Fibroblast of lung (primary cell): ENCODE data around the gene PHF21A. TPM values are rescaled to one million over a fixed set of nuclear protein-coding genes. Genes with fewer than 3 reads are reported as not detected.

ENCODE experiments used
- DNase-seq, 2 donors: peaks; one replicate each; pipeline versions ENCODE4 v3.0.0 to v3.0.0-alpha.2; 2010; ENCODE audit warnings: low read depth in 2 of 2
- H2AFZ ChIP-seq: 2 replicates; pipeline ENCODE4 v1.5.1; 2012; ENCODE audit warnings: low read length, control low read depth, inconsistent platforms
- H3K27ac ChIP-seq: 2 replicates; pipeline ENCODE4 v1.5.1; 2011; ENCODE audit warnings: low read length, control low read depth; ENCODE audit not compliant: insufficient read depth
- H3K27me3 ChIP-seq: 2 replicates; pipeline ENCODE4 v1.5.1; 2011; ENCODE audit warnings: mild to moderate bottlenecking, low read length; ENCODE audit not compliant: control insufficient read depth, insufficient read depth
- H3K36me3 ChIP-seq: 2 replicates; pipeline ENCODE4 v1.5.1; 2011; ENCODE audit warnings: low read length; ENCODE audit not compliant: control insufficient read depth, insufficient read depth
- H3K4me1 ChIP-seq: 2 replicates; pipeline ENCODE4 v1.5.1; 2011; ENCODE audit warnings: low read length; ENCODE audit not compliant: control insufficient read depth, insufficient read depth; ENCODE audit errors: extremely low read depth
- H3K4me2 ChIP-seq: 2 replicates; pipeline ENCODE4 v1.5.1; 2011; ENCODE audit warnings: low read length, control low read depth; ENCODE audit not compliant: insufficient read depth; ENCODE audit errors: extremely low read depth
- H3K4me3 ChIP-seq, 4 experiments: fragments of 200-600 bp in 1 of 4; sonication (generic) in 1 of 4; replicated peaks in 1 of 4; 2 replicates each; pipeline ENCODE4 v1.5.1; 2011 to 2016; ENCODE audit warnings: low read length in 4 of 4, low read depth in 3 of 4, mild to moderate bottlenecking in 3 of 4, control low read depth in 2 of 4, inconsistent platforms in 1 of 4, mixed read lengths in 1 of 4; ENCODE audit not compliant: insufficient read depth in 1 of 4; ENCODE audit errors: control extremely low read depth in 1 of 4
- H3K79me2 ChIP-seq: 2 replicates; pipeline ENCODE4 v1.5.1; 2012; ENCODE audit warnings: mild to moderate bottlenecking, low read length, inconsistent platforms; ENCODE audit not compliant: control insufficient read depth, insufficient read depth
- H3K9ac ChIP-seq: 2 replicates; pipeline ENCODE4 v1.5.1; 2011; ENCODE audit warnings: mild to moderate bottlenecking, low read length, control low read depth; ENCODE audit not compliant: insufficient read depth
- H3K9me3 ChIP-seq: 2 replicates; pipeline ENCODE4 v1.5.1; 2012; ENCODE audit warnings: low read depth, low read length; ENCODE audit not compliant: control insufficient read depth, insufficient read depth
- H4K20me1 ChIP-seq: 2 replicates; pipeline ENCODE4 v1.5.1; 2011; ENCODE audit warnings: low read length; ENCODE audit not compliant: control insufficient read depth, insufficient read depth; ENCODE audit errors: extremely low read depth
- EZH2 ChIP-seq: IDR thresholded peaks from 2 replicates; pipeline ENCODE4 v1.5.1; 2012; ENCODE audit warnings: low read length, control low read depth, mild to moderate bottlenecking; ENCODE audit errors: missing control alignments
- polyA plus RNA-seq, 2 donors: library from polyadenylated mRNA; depleted of rRNA in 1 of 2; stranded (reverse) in 1 of 2; unstranded in 1 of 2; fragments of >200 nt; gene quantifications; 2 replicates each; pipeline ENCODE4 v1.2.1, GENCODE V29; 2011 to 2012; ENCODE audit warnings: missing spikeins in 1 of 2
- total RNA-seq: library from RNA; depleted of rRNA; stranded (reverse); fragments of >200 nt; gene quantifications from 2 replicates; pipeline ENCODE4 v1.2.1, GENCODE V29; 2014
- TF ChIP-seq, protein P1 (sequence below), 2 donors: IDR thresholded peaks in 1 of 2; conservative IDR thresholded peaks in 1 of 2; 1 replicate in 1 of 2; 2 replicates in 1 of 2; pipeline ENCODE4 v1.5.1; 2011 to 2012; ENCODE audit warnings: low read length in 2 of 2, control low read depth in 1 of 2, inconsistent platforms in 1 of 2, low read depth in 1 of 2, mild to moderate bottlenecking in 1 of 2

The PHF21A gene
- total and polyA plus RNA-seq, 2 donors (not counting 1 experiment from before 2014, with no cell fraction given): 18.5 to 21.0 TPM

DNA sequence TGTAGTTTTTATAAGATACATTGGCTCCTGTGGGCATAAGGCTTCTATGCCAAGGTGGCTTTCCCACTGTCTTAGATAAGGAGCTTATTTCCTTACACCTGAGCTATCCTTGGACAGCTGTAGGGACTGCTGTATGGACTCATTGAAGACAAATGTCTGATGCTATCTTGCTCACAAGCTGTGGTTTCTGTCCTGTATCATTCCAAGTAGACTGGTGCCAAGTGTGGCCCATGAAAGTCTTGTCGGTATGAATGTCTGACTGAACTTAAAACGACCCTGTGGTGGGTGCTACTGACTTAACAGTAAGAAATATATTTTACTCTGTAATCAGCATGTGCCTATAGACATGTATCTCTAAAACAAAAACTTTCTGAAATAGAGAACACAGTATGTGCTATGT lies 153.7 kb downstream of the PHF21A start:
- peak in 1 of 2 donors; percentile 68 for DNase-seq

DNA sequence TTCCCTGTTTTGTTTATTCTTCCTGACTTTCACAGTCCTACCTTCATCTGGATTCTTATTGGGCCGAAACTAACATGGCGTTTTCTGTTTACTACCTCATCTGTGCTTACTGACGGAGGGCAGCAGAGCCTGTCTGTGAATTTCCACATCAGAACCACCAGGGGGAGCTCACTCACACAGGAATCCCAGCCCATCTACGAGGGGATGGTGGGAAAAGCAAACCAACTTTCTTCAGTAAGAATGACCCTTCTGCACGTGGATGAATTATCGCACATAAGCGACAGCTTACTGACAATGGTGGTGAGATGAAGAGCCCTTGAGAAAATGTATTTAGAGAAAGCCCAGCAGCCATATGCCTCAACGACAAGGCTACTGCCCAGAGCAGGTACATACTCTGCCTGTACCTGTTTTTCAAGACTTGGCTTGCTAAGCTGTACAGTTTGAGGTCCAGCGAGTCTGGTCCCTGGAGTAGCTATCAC lies 156.3 kb downstream of the PHF21A start:
- no peak for TF ChIP-seq EZH2
- TF ChIP-seq, protein P1, sequence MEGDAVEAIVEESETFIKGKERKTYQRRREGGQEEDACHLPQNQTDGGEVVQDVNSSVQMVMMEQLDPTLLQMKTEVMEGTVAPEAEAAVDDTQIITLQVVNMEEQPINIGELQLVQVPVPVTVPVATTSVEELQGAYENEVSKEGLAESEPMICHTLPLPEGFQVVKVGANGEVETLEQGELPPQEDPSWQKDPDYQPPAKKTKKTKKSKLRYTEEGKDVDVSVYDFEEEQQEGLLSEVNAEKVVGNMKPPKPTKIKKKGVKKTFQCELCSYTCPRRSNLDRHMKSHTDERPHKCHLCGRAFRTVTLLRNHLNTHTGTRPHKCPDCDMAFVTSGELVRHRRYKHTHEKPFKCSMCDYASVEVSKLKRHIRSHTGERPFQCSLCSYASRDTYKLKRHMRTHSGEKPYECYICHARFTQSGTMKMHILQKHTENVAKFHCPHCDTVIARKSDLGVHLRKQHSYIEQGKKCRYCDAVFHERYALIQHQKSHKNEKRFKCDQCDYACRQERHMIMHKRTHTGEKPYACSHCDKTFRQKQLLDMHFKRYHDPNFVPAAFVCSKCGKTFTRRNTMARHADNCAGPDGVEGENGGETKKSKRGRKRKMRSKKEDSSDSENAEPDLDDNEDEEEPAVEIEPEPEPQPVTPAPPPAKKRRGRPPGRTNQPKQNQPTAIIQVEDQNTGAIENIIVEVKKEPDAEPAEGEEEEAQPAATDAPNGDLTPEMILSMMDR (conservative IDR thresholded peaks at IDR 0.05 in 1 of 2, IDR thresholded peaks at IDR 0.05 in 1 of 2; ENCODE audit: low read depth in 1 of 2, low read length in 2 of 2): peak; percentile 85 to 88
- Histone ChIP-seq H3K9me3 (no peaks in the 10 kb centered on the region), H3K4me1 (no peaks in the 10 kb centered on the region), H3K36me3 (peaks cover 4% of the 10 kb centered on the region), H3K79me2 (no peaks in the 10 kb centered on the region), H3K4me3 (no peak overlapping the region), H3K9ac (no peak overlapping the region), H2AFZ (no peak overlapping the region), H3K27me3 (no peaks in the 10 kb centered on the region), H4K20me1 (no peaks in the 10 kb centered on the region), H3K27ac (no peak overlapping the region), H3K4me2 (no peak overlapping the region)
- DNase-seq: peak; percentile 63 to 83

More for the DNA sequence above, 153.7 kb downstream of the PHF21A start:
- H3K4me1 ChIP-seq: no peaks in the 10 kb centered on the region
- H2AFZ ChIP-seq: no peak overlapping the region
- H3K36me3 ChIP-seq: peaks cover 5% of the 10 kb centered on the region
- H3K4me3 ChIP-seq: no peak overlapping the region
- no peaks in the 10 kb centered on the region for H3K9me3 ChIP-seq
- TF ChIP-seq, protein P1 (conservative IDR thresholded peaks at IDR 0.05 in 1 of 2, IDR thresholded peaks at IDR 0.05 in 1 of 2; ENCODE audit: low read depth in 1 of 2, low read length in 2 of 2): no peak
- no peak for TF ChIP-seq EZH2
- H3K79me2 ChIP-seq: no peaks in the 10 kb centered on the region
- H3K4me2 ChIP-seq: no peak overlapping the region
- no peaks in the 10 kb centered on the region for H4K20me1 ChIP-seq
- no peak overlapping the region for H3K9ac ChIP-seq
- H3K27ac ChIP-seq: no peak overlapping the region
- H3K27me3 ChIP-seq: no peaks in the 10 kb centered on the region

DNA sequence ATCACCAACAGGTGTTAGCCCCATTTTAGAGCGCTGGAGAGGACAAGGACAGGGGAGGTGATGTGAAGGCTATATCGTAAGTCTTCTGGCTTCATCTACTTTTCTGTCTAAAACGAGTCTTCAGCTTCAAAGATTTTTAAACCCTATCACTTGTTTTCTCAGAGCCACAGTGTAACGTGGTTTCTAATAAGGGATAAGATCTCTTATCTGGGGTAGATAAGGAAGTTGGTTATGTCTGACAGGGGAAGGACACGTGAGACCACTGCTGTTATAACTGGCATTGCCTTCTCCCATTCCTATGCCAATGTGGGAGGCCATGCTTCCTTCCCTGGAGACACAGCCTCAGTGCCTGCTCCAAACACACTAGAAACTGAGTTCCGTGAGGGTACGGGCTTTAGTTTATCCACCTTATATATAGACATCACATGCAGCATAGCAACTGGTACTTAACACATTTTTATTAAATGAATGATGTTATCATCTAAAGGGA lies 159.5 kb downstream of the PHF21A start:
- no peak overlapping the region for H3K9ac ChIP-seq
- no peak for DNase-seq
- H4K20me1 ChIP-seq: no peaks in the 10 kb centered on the region
- no peak for TF ChIP-seq EZH2
- TF ChIP-seq, protein P1 (conservative IDR thresholded peaks at IDR 0.05 in 1 of 2, IDR thresholded peaks at IDR 0.05 in 1 of 2; ENCODE audit: low read depth in 1 of 2, low read length in 2 of 2): no peak
- no peaks in the 10 kb centered on the region for H3K79me2 ChIP-seq
- peaks cover 2% of the 10 kb centered on the region for H3K36me3 ChIP-seq
- no peak overlapping the region for H3K4me2 ChIP-seq
- H3K4me3 ChIP-seq: no peak overlapping the region
- no peak overlapping the region for H2AFZ ChIP-seq
- H3K4me1 ChIP-seq: no peaks in the 10 kb centered on the region
- no peaks in the 10 kb centered on the region for H3K9me3 ChIP-seq
- no peak overlapping the region for H3K27ac ChIP-seq
- H3K27me3 ChIP-seq: no peaks in the 10 kb centered on the region
